ENCODE measurements around the gene POMGNT2.

The POMGNT2 gene

GRCh38 chr3:43105596-43106292 is at the start of gene POMGNT2:
TSS of gene POMGNT2 (minus strand) at chr3:43106079. CDS start at chr3:43081431, 24,648 bp downstream.
- peak within 1 kb of the TSS; percentile 54 to 90 (median 71) for H3K4me3 ChIP-seq
- H3K27ac ChIP-seq: peak within 1 kb of the TSS in 17 of 21 experiments; percentile 11 to 85 (median 67)

- Histone ChIP-seq H3K4me3 (no peak overlapping the region), H3K27ac (no peak overlapping the region)
Measured at GRCh38 chr3:43154980-43155379, 49.1 kb upstream of the POMGNT2 start.

GRCh38 chr3:43153216-43154083 is 47.6 kb upstream of the POMGNT2 start:
- H3K27ac ChIP-seq: no peak overlapping the region
- H3K4me3 ChIP-seq: no peak overlapping the region

GRCh38 chr3:43152649-43153048 is 46.8 kb upstream of the POMGNT2 start:
- Histone ChIP-seq H3K4me3 (no peak overlapping the region), H3K27ac (no peak overlapping the region)

GRCh38 chr3:43148033-43148432 is 42.2 kb upstream of the POMGNT2 start:
- no peak overlapping the region for H3K27ac ChIP-seq
- H3K4me3 ChIP-seq: no peak overlapping the region

GRCh38 chr3:43146599-43146998 is 40.7 kb upstream of the POMGNT2 start:
- no peak overlapping the region for H3K27ac ChIP-seq
- H3K4me3 ChIP-seq: no peak overlapping the region

GRCh38 chr3:43144761-43145490 is 39.0 kb upstream of the POMGNT2 start:
- Histone ChIP-seq H3K4me3 (no peak overlapping the region), H3K27ac (no peak overlapping the region)

GRCh38 chr3:43142472-43142871 is 36.6 kb upstream of the POMGNT2 start:
- Histone ChIP-seq H3K4me3 (no peak overlapping the region), H3K27ac (no peak overlapping the region)

- H3K4me3 ChIP-seq: no peak overlapping the region
- H3K27ac ChIP-seq: no peak overlapping the region
Measured at GRCh38 chr3:43138488-43139231, 32.8 kb upstream of the POMGNT2 start.

GRCh38 chr3:43132870-43133636 is 27.2 kb upstream of the POMGNT2 start:
- no peak overlapping the region for H3K4me3 ChIP-seq
- no peak overlapping the region for H3K27ac ChIP-seq

- no peak overlapping the region for H3K27ac ChIP-seq
- no peak overlapping the region for H3K4me3 ChIP-seq
Measured at GRCh38 chr3:43132193-43132592, 26.3 kb upstream of the POMGNT2 start.

GRCh38 chr3:43128464-43128863 is 22.6 kb upstream of the POMGNT2 start:
- Histone ChIP-seq H3K4me3 (no peak overlapping the region), H3K27ac (no peak overlapping the region)

- H3K4me3 ChIP-seq: no peak overlapping the region
- no peak overlapping the region for H3K27ac ChIP-seq
Measured at GRCh38 chr3:43126536-43126935, 20.7 kb upstream of the POMGNT2 start.

- Histone ChIP-seq H3K4me3 (no peak overlapping the region), H3K27ac (no peak overlapping the region)
Measured at GRCh38 chr3:43123895-43124294, 18.0 kb upstream of the POMGNT2 start.

- H3K4me3 ChIP-seq: no peak overlapping the region
- no peak overlapping the region for H3K27ac ChIP-seq
Measured at GRCh38 chr3:43120937-43121336, 15.1 kb upstream of the POMGNT2 start.

- Histone ChIP-seq H3K27ac (no peak overlapping the region), H3K4me3 (no peak overlapping the region)
Measured at GRCh38 chr3:43117257-43117656, 11.4 kb upstream of the POMGNT2 start.

GRCh38 chr3:43113671-43114070 is 7.8 kb upstream of the POMGNT2 start:
- Histone ChIP-seq H3K4me3 (no peak overlapping the region), H3K27ac (no peak overlapping the region)

GRCh38 chr3:43106293-43106628 is 382 bp upstream of the POMGNT2 start:
- Histone ChIP-seq H3K27ac (peak overlapping the region in 1 of 21 experiments; percentile 67), H3K4me3 (peak overlapping the region in 5 of 7 experiments; percentile 54 to 90 (median 76))
